Measurements from ENCODE around the gene ITPK1. TPM values are rescaled to one million over a fixed set of nuclear protein-coding genes. Genes with fewer than 3 reads are reported as not detected.

Gene ITPK1
- total and polyA plus RNA-seq, 10 of the 15 experiments (the other 5 are each of a cell fraction or from before 2014, with no cell fraction given), result 1.3 to 73.2 (median 27.0) TPM

DNA sequence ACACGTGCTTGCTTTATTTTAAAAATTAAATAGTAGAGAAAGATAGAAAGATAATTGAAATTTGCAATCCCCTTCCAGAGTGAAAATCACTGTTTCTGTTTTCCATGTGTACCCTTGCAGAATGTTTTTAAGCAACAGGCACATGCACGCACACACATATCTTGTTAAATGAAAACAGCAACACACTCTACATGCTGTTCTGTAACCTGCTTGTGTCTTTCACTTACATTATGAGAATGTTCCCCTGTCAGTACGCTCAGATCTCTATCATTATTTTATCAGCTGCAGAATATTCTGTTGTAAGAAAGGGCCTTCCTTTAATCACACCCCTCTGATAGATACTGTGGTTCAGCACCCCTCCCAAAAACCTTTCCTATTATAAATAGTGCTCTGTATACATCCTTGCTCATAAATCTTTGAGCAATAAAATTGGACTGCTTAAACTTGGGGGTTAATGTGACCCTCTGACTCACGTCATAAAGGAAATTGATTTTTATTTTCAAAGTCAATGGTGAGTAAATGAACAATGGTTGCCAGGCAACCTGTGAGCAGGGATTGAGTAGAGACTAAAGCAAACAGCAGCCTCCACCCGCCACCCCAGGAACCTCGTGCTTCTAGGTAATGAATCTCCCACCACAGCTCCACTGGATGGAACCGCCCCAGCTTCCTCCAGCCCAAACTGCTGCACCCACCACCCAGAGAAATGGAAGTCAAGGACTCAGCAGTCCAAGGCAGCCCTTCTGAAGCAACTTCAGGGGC, 224.7 kb downstream of the ITPK1 start:
- CTCF ChIA-PET, result no interaction called here
- FAIRE-seq, result no peak
- no peak overlapping the region for H3K4me3 ChIP-seq
- SMC1A ChIA-PET (ENCODE audit: uncharacterized antibody, unreplicated experiment), result no interaction called here
- no peaks in the 10 kb centered on the region for H4K20me1 ChIP-seq (ENCODE audit: control insufficient read depth, insufficient read depth)
- no TSS peak for BruUV-seq (replicated peaks)
- RAD21 ChIA-PET (ENCODE audit: unreplicated experiment), result no interaction called here
- H3K79me2 ChIP-seq (ENCODE audit: control insufficient read depth, insufficient read depth, low read length), result no peaks in the 10 kb centered on the region
- in situ Hi-C loops (cut with MboI) (no loop called here), intact Hi-C loops (cut with micrococcal nuclease; ENCODE audit: unreplicated experiment) (no loop called here)
- no peaks in the 10 kb centered on the region for H3K4me1 ChIP-seq (ENCODE audit: control insufficient read depth, insufficient read depth, low read length)
- WGBS (ENCODE audit: insufficient coverage, insufficient replicate concordance, low lambda C conversion rate, missing lambda C conversion rate), result 24% methylated on average over 7 of the region's 7 CpGs
- no peak overlapping the region for H3K27ac ChIP-seq (ENCODE audit: control insufficient read depth, insufficient read depth)
- H3K9ac ChIP-seq (ENCODE audit: control insufficient read depth, insufficient read depth, low read length), result no peak overlapping the region
- POLR2A ChIA-PET, result no interaction called here
- no peak overlapping the region for H3K4me2 ChIP-seq (ENCODE audit: control insufficient read depth, insufficient read depth)
- DNase-seq (ENCODE audit: low read depth, low spot score), result no peak
- no peak for ATAC-seq
- no peaks in the 10 kb centered on the region; a peak in 3 of 4 replicates for H3K27me3 ChIP-seq (replicated peaks in 1 of 2; ENCODE audit: control insufficient read depth in 2 of 2, insufficient read depth in 2 of 2, low read length in 1 of 2)
- H3K36me3 ChIP-seq (ENCODE audit: control insufficient read depth in 2 of 2, insufficient read depth in 2 of 2, low read length in 1 of 2), result no peaks in the 10 kb centered on the region
- no peak overlapping the region for H2AFZ ChIP-seq (ENCODE audit: control insufficient read depth, low read depth, low read length)
- H3K9me3 ChIP-seq (replicated peaks; ENCODE audit: control insufficient read depth, insufficient read depth, low read length), result peaks cover 2% of the 10 kb centered on the region; the same call in 1 of the 3 replicates
- TF ChIP-seq YY1 (IDR thresholded peaks at IDR 0.05; ENCODE audit: low read depth, low read length) (no peak), RUNX3 (IDR thresholded peaks at IDR 0.05; ENCODE audit: low read length) (no peak), HSF1 (IDR thresholded peaks at IDR 0.05; ENCODE audit: low read depth, low read length) (no peak), CBFB (IDR thresholded peaks at IDR 0.05; ENCODE audit: low read depth) (no peak), TCF7 (IDR thresholded peaks at IDR 0.05; ENCODE audit: borderline replicate concordance) (no peak), ZBTB4 (CRISPR knock-in tag; IDR thresholded peaks at IDR 0.05) (no peak), CBX5 (IDR thresholded peaks at IDR 0.05; ENCODE audit: low read depth) (no peak), SMC3 (IDR thresholded peaks at IDR 0.05; ENCODE audit: borderline replicate concordance, low read length) (no peak), SMAD5 (IDR thresholded peaks at IDR 0.05; ENCODE audit: low read depth) (no peak), NFIC (IDR thresholded peaks at IDR 0.05; ENCODE audit: low read depth, low read length) (no peak), IRF4 (IDR thresholded peaks at IDR 0.05; ENCODE audit: low read depth, low read length) (no peak), RBBP5 (conservative IDR thresholded peaks at IDR 0.05) (no peak), CHD1 (IDR thresholded peaks at IDR 0.05; ENCODE audit: low read depth, low read length) (no peak), IKZF2 (IDR thresholded peaks at IDR 0.05) (no peak)
- TF ChIP-seq, protein P1, sequence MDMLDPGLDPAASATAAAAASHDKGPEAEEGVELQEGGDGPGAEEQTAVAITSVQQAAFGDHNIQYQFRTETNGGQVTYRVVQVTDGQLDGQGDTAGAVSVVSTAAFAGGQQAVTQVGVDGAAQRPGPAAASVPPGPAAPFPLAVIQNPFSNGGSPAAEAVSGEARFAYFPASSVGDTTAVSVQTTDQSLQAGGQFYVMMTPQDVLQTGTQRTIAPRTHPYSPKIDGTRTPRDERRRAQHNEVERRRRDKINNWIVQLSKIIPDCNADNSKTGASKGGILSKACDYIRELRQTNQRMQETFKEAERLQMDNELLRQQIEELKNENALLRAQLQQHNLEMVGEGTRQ (IDR thresholded peaks at IDR 0.05; ENCODE audit: borderline replicate concordance, low read depth, low read length), result no peak
- TF ChIP-seq, protein P2, sequence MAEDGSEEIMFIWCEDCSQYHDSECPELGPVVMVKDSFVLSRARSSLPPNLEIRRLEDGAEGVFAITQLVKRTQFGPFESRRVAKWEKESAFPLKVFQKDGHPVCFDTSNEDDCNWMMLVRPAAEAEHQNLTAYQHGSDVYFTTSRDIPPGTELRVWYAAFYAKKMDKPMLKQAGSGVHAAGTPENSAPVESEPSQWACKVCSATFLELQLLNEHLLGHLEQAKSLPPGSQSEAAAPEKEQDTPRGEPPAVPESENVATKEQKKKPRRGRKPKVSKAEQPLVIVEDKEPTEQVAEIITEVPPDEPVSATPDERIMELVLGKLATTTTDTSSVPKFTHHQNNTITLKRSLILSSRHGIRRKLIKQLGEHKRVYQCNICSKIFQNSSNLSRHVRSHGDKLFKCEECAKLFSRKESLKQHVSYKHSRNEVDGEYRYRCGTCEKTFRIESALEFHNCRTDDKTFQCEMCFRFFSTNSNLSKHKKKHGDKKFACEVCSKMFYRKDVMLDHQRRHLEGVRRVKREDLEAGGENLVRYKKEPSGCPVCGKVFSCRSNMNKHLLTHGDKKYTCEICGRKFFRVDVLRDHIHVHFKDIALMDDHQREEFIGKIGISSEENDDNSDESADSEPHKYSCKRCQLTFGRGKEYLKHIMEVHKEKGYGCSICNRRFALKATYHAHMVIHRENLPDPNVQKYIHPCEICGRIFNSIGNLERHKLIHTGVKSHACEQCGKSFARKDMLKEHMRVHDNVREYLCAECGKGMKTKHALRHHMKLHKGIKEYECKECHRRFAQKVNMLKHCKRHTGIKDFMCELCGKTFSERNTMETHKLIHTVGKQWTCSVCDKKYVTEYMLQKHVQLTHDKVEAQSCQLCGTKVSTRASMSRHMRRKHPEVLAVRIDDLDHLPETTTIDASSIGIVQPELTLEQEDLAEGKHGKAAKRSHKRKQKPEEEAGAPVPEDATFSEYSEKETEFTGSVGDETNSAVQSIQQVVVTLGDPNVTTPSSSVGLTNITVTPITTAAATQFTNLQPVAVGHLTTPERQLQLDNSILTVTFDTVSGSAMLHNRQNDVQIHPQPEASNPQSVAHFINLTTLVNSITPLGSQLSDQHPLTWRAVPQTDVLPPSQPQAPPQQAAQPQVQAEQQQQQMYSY (CRISPR knock-in tag; IDR thresholded peaks at IDR 0.05), result no peak

All from GM12878 (cell line).